ENCODE results near the gene ADAM20. TPM values are rescaled to one million over a fixed set of nuclear protein-coding genes. Genes with fewer than 3 reads are reported as not detected.

ADAM20 gene
- total RNA-seq, 1 donor from 2014 or later, result 1.2 TPM

GRCh38 chr14:70563869-70564268 lies 29.1 kb upstream of the ADAM20 start:
- TF ChIP-seq CTCF (IDR thresholded peaks at IDR 0.05; ENCODE audit: unreplicated experiment), result no peak
- Mint-ChIP-seq H3K27ac (ENCODE audit: unreplicated experiment) (no peak overlapping the region), H3K27me3 (ENCODE audit: unreplicated experiment) (peaks cover 5% of the 10 kb centered on the region), H3K9me3 (ENCODE audit: unreplicated experiment) (peaks cover 5% of the 10 kb centered on the region), H3K4me1 (ENCODE audit: unreplicated experiment) (no peaks in the 10 kb centered on the region), H3K4me3 (ENCODE audit: unreplicated experiment) (peak overlapping the region; percentile 32), H3K36me3 (ENCODE audit: low read depth, unreplicated experiment) (peaks cover 57% of the 10 kb centered on the region)
- no peak for DNase-seq (ENCODE audit: low spot score)

GRCh38 chr14:70563417-70563816 lies 28.6 kb upstream of the ADAM20 start:
- Mint-ChIP-seq H3K36me3 (ENCODE audit: low read depth, unreplicated experiment) (peaks cover 57% of the 10 kb centered on the region), H3K27ac (ENCODE audit: unreplicated experiment) (no peak overlapping the region), H3K9me3 (ENCODE audit: unreplicated experiment) (peaks cover 5% of the 10 kb centered on the region), H3K4me3 (ENCODE audit: unreplicated experiment) (peak overlapping the region; percentile 32), H3K27me3 (ENCODE audit: unreplicated experiment) (peaks cover 5% of the 10 kb centered on the region), H3K4me1 (ENCODE audit: unreplicated experiment) (no peaks in the 10 kb centered on the region)
- DNase-seq (ENCODE audit: low spot score), result no peak
- TF ChIP-seq CTCF (IDR thresholded peaks at IDR 0.05; ENCODE audit: unreplicated experiment), result no peak

GRCh38 chr14:70558356-70558755 lies 23.6 kb upstream of the ADAM20 start:
- Mint-ChIP-seq H3K27ac (ENCODE audit: unreplicated experiment) (no peak overlapping the region), H3K36me3 (ENCODE audit: low read depth, unreplicated experiment) (peaks cover 33% of the 10 kb centered on the region), H3K4me3 (ENCODE audit: unreplicated experiment) (no peak overlapping the region)

GRCh38 chr14:70555890-70556289 lies 21.1 kb upstream of the ADAM20 start:
- H3K4me3 Mint-ChIP-seq (ENCODE audit: unreplicated experiment), result no peak overlapping the region
- H3K4me1 Mint-ChIP-seq (ENCODE audit: unreplicated experiment), result no peaks in the 10 kb centered on the region
- no peaks in the 10 kb centered on the region for H3K27me3 Mint-ChIP-seq (ENCODE audit: unreplicated experiment)
- TF ChIP-seq CTCF (IDR thresholded peaks at IDR 0.05; ENCODE audit: unreplicated experiment), result no peak
- H3K9me3 Mint-ChIP-seq (ENCODE audit: unreplicated experiment), result peaks cover 1% of the 10 kb centered on the region
- peaks cover 8% of the 10 kb centered on the region for H3K36me3 Mint-ChIP-seq (ENCODE audit: low read depth, unreplicated experiment)
- no peak for DNase-seq (ENCODE audit: low spot score)
- no peak overlapping the region for H3K27ac Mint-ChIP-seq (ENCODE audit: unreplicated experiment)

More at GRCh38 chr14:70558356-70558755, 23.6 kb upstream of the ADAM20 start:
- DNase-seq (ENCODE audit: low spot score), result no peak
- no peak for TF ChIP-seq CTCF (IDR thresholded peaks at IDR 0.05; ENCODE audit: unreplicated experiment)
- peaks cover 5% of the 10 kb centered on the region for H3K9me3 Mint-ChIP-seq (ENCODE audit: unreplicated experiment)
- H3K4me1 Mint-ChIP-seq (ENCODE audit: unreplicated experiment), result no peaks in the 10 kb centered on the region
- H3K27me3 Mint-ChIP-seq (ENCODE audit: unreplicated experiment), result no peaks in the 10 kb centered on the region

- Mint-ChIP-seq H3K4me3 (ENCODE audit: unreplicated experiment) (no peak overlapping the region), H3K4me1 (ENCODE audit: unreplicated experiment) (no peaks in the 10 kb centered on the region), H3K9me3 (ENCODE audit: unreplicated experiment) (peaks cover 12% of the 10 kb centered on the region), H3K27me3 (ENCODE audit: unreplicated experiment) (no peaks in the 10 kb centered on the region), H3K36me3 (ENCODE audit: low read depth, unreplicated experiment) (peaks cover 33% of the 10 kb centered on the region), H3K27ac (ENCODE audit: unreplicated experiment) (no peak overlapping the region)
- TF ChIP-seq CTCF (IDR thresholded peaks at IDR 0.05; ENCODE audit: unreplicated experiment), result no peak
- DNase-seq (ENCODE audit: low spot score), result no peak
Observed at GRCh38 chr14:70538087-70538486, 3.3 kb upstream of the ADAM20 start.
